Activated gamma-delta T cell (primary cell): ENCODE measurements around the gene NTRK2.

ENCODE experiments used
- DNase-seq: peaks from one replicate; lab custom pipeline; 2025; lab: John Stamatoyannopoulos, UW

NTRK2 gene

DNA sequence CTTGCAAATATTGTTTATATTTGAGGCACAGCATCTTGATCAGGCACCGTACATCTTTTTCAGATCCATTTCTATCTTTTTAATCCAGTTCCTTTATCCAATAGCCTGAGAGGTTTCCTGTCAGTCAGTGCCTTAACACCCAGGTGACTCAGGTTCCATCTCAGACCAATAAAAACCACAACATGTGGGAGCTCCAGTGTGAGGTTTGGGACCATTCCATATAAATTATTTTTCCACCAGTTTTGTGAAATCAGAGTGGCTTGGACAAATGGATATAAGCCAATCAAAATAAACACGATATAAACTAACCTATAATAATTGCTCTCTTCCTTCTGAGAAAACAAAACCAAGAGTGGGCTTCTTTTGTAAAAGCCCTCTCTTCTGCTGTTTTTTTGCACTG lies 351.3 kb downstream of the NTRK2 start:
- DNase-seq: no peak

DNA sequence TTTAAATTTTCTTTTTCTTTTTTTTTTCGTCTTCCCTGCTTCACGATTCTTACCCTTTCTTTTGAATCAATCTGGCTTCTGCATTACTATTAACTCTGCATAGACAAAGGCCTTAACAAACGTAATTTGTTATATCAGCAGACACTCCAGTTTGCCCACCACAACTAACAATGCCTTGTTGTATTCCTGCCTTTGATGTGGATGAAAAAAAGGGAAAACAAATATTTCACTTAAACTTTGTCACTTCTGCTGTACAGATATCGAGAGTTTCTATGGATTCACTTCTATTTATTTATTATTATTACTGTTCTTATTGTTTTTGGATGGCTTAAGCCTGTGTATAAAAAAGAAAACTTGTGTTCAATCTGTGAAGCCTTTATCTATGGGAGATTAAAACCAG lies 352.2 kb downstream of the NTRK2 start:
- DNase-seq: no peak

DNA sequence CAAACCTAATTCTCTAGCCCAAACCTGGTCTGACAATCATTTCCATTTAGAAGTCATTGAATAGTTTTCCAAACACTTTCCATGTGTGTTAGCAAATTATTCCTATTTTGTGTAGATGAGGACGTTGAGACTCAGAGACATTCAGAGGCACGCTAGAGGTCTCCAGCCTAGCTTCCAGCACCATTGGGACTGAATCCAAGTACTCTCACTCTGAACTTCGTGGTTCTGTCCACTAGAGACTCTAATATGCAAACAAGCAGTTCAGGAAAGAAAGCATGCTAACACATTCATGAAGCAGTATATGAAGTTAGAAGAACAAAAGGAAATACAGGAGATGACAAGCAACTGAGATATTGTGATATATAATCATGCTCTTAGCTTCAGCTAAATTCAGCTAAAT lies 354.8 kb downstream of the NTRK2 start:
- no peak for DNase-seq

DNA sequence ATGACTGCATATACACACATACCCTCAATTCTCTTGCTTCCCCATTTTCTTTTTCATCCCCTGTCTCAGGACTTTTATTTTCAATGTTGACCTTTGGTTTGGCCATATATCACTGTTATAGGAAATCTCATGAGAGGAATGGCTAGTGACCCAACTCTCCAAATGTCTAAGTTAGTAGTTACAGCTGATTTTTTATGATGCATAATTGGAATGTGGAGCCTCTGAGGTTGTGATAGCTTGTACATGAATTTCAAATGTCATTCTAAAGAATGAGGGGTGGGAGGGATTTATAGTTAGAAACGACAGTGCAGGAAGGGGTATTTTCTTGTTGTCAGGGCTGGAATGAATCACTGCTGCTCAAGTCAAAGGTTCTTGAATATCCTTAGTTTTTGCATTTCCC lies 356.1 kb downstream of the NTRK2 start:
- no peak for DNase-seq

DNA sequence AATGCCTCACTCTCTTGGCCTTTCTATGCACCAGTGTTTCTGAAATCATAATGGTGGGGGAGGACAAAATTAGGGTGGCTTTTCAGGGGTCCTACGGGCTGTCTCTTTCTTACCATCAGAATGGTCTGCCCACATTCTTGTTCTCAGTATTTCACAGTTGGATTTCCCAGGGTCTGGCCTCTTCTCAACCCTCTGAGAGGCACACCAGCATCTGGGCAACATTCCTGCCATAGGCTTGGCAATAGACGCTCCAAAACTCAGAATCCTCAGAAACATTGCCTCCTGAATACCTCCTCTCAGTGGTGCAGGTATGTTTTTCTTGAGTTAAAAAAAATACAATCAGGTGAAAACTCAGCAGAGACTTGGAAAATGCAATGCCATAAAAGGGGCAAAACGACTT lies 358.3 kb downstream of the NTRK2 start:
- no peak for DNase-seq

DNA sequence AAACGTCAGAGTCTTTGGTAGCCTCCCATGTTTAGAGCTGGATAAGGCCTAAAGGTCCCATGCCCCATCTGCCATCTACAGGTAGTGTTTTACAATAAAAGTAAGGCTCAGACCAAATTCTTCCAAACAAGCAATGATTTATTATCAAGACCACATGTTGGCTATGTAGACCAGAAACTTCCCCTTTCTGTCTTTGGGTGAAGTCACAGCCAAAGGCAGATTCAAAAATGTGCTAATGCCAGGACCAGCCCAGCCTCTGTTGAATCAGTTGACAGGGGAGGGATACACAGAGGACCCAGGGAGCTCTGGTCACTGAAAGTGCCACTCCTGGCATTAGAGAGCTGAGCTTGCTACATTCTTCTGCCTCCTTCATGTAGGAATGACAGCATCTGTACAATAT lies 360.8 kb downstream of the NTRK2 start:
- DNase-seq: no peak

DNA sequence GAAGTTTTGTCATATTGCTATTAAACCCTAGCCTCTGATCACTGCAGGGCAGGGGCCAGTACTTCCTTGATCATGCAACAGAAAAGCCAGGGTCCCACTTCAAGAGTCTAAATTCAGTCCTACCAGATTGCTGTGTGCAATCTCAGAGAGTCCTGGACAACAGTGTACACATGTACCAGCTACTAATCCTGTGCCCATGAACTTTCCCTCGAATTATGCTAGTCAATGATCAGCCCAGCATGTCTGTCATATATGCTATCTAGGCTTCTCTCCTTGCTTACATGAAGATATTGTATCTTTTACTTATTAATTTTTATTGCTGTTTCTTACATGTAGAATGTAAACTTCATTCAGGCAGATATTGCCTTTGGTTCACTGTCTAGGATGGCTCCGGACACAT lies 367.0 kb downstream of the NTRK2 start:
- no peak for DNase-seq

DNA sequence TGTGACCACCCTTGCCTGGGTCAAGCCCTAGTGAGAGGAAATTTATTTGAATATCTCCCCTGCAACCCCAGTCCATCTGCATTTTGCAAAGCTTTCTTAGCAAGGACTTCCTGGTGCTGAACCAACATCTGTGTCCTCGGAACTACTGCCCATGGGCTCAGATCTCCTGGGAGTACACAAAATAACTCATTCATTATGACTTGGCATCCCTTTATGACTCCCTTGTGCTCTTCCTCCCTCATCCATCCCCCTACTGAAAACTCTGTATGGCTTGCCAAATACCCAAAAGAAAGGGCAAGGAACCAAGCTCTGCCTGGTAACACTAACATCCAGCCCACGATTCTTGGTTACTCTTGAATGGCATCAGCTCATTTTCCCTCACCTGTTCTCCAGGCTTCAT lies 368.5 kb downstream of the NTRK2 start:
- no peak for DNase-seq

DNA sequence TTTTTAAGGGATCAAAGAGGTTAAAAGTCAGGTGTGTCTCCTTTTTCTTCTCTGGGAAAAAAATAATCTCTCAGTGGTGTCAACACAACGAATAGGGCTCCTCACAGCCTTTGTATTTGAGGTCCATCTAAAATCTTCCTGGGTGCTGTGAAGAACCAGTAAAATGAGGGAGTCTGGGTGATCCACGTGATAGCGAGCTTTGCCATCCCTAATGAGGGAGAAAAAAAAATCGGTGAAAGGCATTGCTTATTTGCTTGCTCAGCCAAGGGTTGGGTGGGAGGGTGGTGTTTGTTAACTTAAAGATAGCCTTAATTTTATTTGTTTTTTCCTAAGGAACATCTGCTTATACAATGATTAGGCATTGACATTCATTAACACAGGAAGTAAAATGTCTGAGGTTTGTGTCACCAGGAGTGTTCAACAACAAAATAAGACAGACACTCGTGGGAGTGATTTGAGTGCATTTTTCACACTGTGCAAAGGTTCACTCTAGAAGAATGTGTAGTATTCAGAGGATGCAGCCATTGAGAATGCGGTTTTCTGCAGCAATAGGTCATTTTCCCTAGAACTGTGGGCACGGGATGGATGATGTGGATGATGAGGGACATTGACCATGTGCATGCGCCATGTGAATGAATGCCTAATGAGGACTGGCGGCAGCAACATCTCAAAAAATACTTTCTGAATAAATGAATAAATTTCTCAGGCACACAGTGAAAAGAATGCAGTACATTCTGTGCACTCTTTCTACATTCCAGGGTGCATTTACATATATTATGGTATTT lies 369.5 kb downstream of the NTRK2 start:
- no peak for DNase-seq

DNA sequence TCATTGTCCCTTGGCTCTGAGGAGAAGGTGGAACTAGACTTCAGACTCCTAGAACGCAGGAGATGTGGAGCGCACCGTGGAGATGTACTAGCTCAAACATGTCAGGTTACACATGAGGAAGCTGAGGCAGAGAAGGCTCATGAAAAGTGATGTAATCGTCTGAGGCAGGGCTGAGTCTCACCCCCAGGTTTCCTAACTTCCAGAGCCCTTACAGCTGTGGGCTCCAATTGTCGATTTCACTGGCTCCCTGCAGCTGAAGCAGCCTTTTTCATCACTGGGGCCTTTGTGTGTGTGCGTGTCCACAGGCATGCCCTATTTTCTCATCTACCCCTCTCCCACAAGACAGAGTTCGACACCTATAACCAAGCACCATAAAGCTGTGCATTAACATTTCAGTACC lies 370.6 kb downstream of the NTRK2 start:
- DNase-seq: no peak

DNA sequence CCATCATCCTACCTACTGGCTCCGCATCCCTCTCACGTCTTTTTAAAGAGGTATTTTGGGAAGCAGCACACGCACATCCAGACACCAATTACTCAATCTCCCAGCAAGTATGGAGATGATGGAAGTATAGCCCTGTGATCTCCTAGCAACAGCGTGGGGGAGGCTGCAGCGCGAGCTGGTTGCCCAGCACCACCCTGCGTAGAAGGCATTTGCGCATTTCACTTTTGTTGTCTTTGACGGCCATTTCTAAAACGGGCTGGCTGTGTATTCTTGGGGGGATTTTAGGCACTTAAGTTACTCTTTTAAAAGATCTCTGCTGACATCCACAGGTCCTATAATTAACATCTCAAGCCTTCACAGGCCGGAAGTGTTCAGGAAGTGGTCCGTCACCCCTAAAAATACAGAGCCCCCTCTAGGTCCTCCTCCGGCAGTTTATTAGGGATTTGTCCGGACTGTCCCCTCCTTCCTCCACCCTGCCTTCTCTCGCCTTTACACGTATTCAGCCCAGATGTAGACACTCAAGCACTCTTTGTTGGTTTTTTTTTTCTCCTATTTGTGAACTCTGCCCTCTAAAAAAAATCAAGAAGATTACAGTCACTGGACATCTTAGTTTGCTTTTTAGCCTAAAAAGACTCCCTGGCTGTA lies 371.4 kb downstream of the NTRK2 start:
- no peak for DNase-seq

DNA sequence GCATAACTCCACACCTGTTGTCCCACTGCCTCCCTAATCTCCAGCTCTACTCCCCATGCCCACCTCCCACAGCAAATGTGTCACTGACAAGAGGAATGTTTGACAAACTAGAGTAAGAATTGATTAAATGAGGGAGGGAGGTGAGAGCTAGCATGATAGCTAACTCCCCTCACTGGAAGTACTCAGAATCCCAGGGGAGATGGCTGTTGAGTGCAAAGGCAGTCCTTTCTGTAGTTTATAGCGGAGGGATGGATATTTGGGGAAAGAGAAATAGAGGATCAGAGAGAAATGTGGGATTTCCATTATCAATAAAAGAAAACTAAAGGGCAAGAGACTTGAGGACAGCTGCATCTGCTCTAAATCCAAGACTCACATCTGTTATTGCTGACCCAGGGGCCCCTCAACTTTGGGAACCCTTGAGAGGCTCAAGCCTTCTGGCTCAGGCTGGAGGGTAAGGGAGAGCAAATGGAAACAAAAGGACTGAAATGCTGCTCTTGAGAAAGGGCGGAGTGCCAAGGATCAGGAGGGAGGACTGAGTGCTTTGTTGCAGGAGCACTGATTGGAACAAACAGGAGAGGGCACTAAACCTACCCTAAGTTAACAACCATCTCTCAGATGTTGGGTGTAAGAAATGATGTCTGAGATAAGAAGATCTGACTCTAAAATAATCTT lies 372.1 kb downstream of the NTRK2 start:
- no peak for DNase-seq

DNA sequence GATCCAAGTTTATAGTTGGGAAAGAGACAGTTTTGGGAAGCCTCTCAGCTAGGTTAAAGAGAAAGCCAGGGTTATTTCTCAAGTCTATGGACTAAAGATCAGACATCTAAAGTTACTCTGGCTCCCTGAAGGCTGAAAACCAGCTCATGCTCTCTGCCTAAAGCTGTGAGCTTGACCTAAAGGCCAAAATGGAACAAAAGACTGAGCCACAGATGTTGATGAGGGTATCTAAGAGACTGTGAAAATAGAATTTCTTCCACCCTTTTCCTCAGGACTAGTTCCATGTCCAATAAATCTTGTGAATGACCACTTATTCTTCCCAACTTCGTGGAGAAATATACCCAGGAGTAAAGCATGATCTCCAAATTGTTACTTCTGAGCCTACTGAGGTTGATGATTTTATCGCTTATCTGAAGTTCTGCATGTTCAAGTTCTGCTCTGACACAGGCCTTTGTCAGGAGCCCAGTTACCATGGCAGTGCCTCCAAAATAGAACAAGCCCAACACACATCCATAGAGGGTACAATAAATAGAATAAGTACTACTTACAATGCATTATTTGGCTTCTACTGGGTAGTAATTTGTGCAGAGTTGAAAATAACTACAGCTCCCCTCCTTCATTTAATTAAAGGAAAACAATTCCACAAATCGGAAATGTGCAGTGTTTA lies 373.6 kb downstream of the NTRK2 start:
- DNase-seq: no peak

DNA sequence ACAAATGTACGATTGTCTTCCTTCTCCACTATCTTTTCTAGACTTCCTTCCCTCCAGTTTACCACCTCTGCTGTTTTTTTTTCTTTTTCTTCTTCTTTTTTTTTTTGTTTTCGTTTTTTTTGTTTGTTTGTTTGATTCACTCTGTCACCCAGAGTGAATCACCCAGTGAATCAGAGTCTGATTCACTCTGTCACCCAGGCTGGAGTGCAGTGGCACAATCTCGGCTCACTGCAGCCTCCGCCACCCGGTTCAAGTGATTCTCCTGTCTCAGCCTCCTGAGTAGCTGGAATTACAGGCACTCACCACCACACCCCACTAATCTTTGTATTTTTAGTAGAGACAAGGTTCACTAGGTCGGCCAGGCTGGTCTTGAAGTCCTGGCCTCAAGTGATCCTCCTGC lies 375.7 kb downstream of the NTRK2 start:
- DNase-seq: no peak

DNA sequence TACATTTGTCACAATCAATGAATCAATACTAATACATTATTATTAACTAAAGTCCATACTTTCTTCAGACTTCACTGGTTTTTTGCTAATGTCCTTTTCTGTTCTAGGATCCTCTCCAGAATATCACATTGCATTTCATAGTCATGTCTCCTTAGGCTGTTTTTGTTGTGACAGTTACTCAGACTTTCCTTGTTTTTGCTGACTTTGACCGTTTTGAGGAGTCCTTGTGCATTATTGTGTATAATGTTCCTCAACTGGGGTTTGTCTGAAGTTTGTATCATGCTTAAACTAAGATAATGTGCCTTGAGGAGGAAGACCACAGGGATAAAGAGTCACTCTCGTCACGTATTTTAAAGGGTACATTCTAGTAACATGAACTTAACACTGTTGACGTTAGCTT lies 376.9 kb downstream of the NTRK2 start:
- DNase-seq: no peak

DNA sequence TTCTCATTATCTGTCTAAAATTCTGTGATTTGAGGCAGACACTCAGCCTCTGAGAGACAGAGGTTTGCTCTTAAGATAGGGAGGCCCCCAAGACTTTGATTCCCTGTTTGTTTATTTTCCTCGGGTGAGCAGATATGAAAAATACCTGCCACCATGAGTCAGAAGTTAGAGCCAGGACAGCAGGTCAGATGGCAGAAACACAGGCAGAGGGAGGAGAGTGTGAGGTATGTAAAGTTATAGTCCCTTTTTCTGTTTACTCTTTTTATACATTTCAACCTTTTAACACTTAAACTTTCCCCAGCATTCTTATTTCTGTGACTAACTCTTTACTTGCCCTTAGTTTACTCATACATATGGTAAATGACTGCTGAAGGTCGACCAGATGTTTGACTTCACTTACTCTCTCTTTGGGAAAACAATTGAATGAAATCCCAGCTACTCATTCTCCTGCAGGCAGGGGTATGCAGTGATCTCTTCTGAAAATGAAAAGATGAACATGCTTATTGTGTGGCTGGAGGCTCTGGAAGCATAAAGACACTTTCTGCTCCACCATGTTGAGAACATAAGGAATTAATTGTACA lies 383.8 kb downstream of the NTRK2 start:
- no peak for DNase-seq

DNA sequence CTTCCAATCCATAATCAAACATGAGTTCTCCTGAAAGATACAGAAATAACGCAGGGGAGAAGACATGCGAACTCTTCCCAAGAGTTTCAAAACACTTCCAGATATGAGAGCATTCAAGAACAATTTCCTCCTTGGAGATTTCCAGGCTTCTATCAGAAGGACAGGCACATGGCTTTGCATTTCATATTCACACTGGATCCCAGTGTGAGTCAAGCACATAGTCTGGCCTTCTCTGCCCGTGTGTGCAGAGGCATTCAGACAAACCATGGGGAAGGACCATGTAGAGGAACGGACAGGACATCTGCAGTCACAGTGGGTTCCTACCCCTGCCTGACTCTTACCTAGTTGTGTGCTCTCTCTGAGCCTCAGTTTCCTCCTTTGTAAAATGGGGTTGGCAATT lies 384.5 kb downstream of the NTRK2 start:
- no peak for DNase-seq

DNA sequence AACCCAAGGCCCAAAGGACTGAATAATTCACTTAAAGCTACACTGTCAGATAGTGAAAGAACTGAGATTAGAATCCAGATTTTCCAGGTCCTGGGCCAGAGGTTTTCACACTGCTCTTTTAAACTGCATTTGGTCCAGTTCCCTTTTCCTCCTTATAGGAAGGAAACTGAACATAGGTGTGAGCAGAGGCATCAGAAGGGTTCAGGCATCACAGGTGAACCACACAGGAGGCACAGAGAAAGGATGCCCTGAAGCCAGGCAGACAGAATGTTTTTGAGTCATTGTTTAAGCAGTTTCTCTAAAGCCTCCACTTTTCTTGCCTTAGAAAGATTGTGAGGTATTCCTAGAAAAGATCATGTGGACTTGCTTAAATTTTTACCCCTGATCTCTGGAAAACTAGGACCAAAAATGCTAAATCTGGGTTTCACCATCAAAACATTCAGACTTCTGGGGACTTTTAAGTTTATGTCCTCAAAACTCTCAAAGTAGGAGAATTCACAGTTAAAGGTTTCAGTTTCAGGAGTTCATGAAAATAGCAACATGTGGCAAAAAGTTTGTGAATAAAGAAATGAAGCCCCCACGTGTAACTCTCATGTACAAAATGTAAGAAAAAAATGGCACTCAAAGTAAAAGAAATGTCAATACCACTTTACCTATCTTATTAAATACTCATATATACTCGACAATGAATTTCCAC lies 386.1 kb downstream of the NTRK2 start:
- DNase-seq: no peak

DNA sequence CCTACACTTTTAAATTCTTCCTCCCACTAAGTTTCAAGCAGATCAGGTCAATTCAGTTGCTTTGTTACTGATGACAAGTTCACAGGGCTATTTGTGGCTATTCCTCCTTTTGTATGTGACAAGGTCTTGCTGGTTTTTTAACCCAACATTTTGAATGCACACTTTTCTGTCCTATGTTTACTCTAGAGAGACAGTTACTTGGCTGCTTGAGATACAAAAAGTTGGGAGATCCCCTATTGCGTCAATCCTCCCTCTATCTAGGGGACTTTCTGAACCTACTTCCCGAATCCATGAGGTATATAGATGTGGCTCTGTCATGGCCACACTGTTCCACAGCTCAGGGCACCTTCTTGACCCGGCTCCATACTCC lies 386.7 kb downstream of the NTRK2 start:
- no peak for DNase-seq

DNA sequence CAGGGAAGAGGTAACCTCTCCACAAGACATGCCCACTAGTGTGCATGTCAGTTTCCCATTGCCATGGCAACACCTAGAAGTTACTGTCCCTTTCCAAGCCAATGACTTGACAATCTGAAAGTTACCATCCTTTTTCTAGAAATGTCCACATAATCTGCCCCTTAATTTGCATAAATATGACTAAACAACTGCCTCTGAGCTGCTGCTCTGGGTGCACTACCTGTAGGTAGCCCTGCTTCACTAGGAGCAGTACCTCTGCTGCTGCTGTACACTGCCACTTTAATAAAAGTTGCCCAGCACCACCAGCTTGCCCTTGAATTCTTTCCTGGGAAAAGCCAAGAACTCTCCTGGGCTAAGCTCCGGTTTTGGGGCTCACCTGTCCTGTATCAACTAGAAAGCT lies 392.4 kb downstream of the NTRK2 start:
- no peak for DNase-seq

DNA sequence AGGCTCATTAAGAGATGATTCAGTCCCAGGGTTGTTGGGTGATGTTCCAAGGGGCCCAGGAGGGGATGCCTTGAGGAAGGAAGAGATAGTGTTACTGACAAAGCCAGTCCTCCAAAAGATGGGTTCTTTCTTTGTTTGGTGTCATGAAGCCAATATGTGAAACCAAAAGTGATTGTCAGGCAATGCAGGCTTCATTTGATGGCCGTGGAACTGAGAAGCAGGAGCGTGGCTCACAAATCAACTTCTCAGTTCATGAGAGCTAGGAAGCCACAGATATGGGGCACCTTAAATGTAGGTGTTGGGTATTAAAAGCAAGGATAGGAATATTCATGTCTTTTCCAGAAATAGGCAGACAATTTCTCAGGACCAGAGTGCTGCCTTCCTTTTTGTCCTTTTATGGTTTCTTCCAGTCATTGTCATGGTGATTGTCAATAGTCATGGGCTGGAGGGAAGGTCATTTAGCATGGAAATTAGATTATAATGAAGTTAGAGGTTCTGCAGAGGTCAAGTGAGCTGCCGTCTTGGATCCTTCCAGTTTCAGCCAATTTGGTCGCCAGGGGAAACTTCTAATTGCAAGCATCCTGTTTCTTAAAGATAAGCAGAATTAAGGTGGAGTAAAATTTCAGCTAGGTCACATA lies 393.0 kb downstream of the NTRK2 start:
- no peak for DNase-seq
